NCI-H774 (cell line): ENCODE measurements around the gene ATG9A.

Experiments used
- DNase-seq: peaks from one replicate; lab custom pipeline; 2025; lab: John Stamatoyannopoulos, UW

The ATG9A gene

GRCh38 chr2:219176818-219177551 lies 52.5 kb downstream of the ATG9A start, which contains the start of gene CNPPD1:
TSS of gene CNPPD1 (minus strand) at chr2:219176925. CDS start at chr2:219176828, 97 bp downstream.
- peak; percentile 84 for DNase-seq

- DNase-seq = no peak
Observed at GRCh38 chr2:219175928-219176817, 53.3 kb downstream of the ATG9A start.

DNA sequence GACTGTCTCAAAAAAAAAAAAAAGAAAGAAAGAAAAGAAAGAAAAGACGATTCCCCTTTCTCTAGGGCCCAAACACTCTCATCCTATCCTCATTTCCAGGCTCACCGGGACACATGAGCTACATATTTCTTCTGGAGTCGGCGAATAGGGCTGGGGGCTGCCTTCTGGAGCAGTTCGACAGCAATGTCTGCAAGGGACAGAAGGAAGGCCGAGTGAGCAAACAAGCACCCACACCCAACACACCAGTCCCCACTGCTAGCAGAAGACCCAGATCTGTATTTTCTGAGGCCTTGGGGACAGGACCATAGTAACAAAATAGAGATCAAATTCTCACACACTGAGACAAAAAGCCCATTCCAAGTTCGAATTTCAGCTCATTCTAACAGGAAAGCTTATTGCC lies 54.0 kb downstream of the ATG9A start:
- DNase-seq = no peak

DNA sequence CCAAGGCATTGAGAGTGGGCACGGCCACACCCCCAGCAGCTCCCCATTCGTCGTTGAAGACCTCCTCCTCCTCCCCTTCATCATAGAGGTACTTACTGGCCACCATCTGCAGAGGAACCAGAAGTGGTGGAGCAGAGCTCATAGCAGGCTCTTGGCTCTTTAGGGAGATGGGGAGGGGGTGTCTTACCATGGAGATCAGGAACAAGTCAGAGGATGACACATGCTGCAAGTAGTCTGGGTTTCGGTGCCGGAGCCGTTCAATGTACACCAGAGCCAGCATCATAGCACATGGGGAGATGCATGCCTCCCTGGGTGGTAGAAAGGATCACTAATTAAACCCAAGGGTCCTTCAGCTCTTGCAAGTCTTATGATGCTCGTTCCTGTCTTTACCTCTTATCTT lies 54.6 kb downstream of the ATG9A start:
- DNase-seq = no peak

DNA sequence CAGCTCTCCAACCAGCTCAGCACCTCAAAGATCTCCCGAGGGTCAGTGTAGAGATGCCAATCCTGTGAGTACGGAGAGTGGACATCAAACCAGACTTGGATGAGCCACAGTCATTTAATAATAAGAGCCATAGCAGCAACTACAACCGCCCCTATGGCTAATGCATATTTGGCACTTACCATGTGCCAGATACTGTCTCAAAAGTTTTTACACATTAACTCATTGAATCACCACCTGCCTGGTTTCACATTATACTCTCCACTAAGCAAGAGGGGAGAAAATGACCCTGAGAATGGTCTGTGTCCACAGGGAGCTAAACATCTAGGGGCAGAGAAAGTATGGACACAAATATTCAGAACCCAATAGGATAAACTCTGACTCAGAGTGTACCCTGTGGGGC lies 55.3 kb downstream of the ATG9A start:
- no peak for DNase-seq

DNA sequence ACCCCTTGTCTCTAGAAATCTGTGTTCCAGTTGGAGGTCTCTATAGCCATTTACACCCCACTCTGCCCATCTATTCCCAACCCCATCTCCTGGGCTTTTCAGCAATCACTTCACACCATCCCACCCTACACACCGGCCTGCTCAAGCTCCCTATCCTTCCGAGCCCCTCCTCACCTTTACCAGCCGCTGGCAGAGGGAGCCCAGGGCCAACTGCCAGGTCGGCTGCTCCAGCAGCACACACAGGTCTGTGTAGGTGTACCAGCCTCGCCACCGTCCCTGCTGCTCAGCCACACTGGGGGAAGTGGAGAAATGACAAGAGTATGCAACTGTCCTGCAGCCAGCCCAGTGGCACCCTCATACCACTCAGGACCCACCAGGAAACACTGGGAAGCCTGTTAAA lies 56.3 kb downstream of the ATG9A start:
- DNase-seq = no peak

DNA sequence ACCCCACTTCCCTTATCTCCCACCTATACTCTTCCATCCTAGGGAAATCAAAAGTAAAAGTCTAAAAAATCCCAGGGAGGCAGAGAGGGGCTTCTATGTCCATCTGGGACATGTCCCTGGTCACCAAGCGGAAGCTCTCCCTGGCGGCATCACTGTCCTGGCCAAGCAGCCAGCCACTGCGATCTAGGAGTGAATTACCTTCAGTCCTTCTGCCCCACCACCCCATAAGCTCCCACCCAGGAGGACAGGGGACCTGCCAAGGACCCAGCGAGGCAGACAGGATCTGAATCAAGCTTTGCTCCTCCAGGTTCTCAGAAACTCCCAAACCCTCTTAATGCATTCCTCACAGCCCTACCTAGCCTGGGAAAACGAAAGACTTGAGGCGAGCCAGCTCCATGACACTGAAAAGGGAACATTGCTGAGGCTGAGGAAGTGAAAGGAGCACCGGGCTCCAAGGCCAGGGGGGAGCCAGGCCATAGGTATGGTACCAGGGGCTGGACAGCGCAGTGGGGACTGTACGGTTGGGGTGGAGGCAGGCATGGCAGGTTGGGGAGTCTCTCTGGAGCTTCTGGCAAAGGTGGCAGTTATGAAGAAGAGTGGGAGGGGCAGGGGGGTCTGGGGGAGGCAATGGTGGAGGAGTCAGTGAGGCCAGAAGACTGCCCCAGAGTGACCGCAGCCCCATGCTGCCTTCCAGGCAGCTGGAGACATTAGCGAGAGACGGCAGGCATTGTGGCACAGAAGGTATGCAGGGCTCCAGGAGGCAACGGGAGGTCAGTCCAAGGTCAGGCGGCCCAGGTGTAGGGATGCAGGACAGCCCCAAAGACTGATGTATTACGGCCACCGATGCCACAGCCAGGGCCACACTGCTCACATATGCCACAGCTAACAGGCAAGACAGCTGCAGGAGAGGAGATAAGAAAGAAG lies 56.9 kb downstream of the ATG9A start:
- no peak for DNase-seq

- no peak for DNase-seq
Observed at GRCh38 chr2:219171231-219171651, 58.2 kb downstream of the ATG9A start.

- DNase-seq = no peak
Observed at GRCh38 chr2:219169930-219170654, 59.3 kb downstream of the ATG9A start, which contains the start of gene SLC23A3. TSS of gene SLC23A3 (minus strand) at chr2:219170029. CDS start at chr2:219169984, 45 bp downstream.
